GM12801 (cell line): ENCODE data around the gene PRSS36.

Experiments used
- CTCF ChIP-seq: IDR thresholded peaks from one replicate; pipeline ENCODE4 v1.5.1; 2011; ENCODE audit warnings: control low read depth; ENCODE audit not compliant: insufficient read length; ENCODE audit errors: extremely low read depth

The PRSS36 gene

GRCh38 chr16:31099860-31100638 is 49.8 kb downstream of the PRSS36 start:
- TF ChIP-seq CTCF, result no peak

GRCh38 chr16:31094424-31095120 is 55.3 kb downstream of the PRSS36 start, which contains the start of gene VKORC1:
Gene VKORC1 (minus strand): TSS chr16:31094797. CDS start chr16:31094729, 68 bp downstream.
- no peak for TF ChIP-seq CTCF

- TF ChIP-seq CTCF, result no peak
These were observed 55.8 kb downstream of the PRSS36 start for GRCh38 chr16:31094088-31094423.

GRCh38 chr16:31093132-31093703 is 56.6 kb downstream of the PRSS36 start:
- TF ChIP-seq CTCF, result no peak

- no peak for TF ChIP-seq CTCF
These were observed 57.5 kb downstream of the PRSS36 start for GRCh38 chr16:31092330-31092729.

- no peak for TF ChIP-seq CTCF
These were observed 59.3 kb downstream of the PRSS36 start for GRCh38 chr16:31090540-31090939.

- no peak for TF ChIP-seq CTCF
These were observed 60.7 kb downstream of the PRSS36 start for GRCh38 chr16:31089199-31089598.
